Measurements from ENCODE around the gene SLC6A1. TPM values are rescaled to one million over a fixed set of nuclear protein-coding genes. Genes with fewer than 3 reads are reported as not detected.
A peak's percentile ranks its signal among the peaks of the same experiment; 100 is the strongest.

The SLC6A1 gene
- total and polyA plus RNA-seq, 4 donors, result 0.87 to 4.5 (median 1.3) TPM

DNA sequence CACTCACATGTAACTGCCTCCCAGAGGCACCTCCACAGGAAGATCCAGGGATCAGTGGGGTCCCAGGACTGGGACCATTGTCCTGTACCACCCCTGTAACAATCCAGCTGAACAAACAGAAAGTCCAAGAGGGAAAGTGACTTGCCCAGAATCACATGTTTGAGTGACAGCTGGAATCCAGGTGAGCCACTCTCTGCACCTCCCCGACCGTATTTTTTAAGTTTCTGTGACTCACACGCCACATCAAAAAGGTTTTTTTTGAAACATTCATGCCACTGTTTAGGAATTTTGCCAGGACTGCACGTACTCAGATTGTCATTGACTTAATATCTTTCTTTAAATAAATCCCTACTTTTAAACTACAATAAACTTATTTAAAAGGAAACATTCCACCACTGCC, 9.8 kb upstream of the SLC6A1 start:
- peak; percentile 49 for ATAC-seq (ENCODE audit: insufficient read depth, low FRiP score)
- H3K27ac ChIP-seq (ENCODE audit: low read depth in 1 of 2, low read length in 1 of 2), result no peak overlapping the region

DNA sequence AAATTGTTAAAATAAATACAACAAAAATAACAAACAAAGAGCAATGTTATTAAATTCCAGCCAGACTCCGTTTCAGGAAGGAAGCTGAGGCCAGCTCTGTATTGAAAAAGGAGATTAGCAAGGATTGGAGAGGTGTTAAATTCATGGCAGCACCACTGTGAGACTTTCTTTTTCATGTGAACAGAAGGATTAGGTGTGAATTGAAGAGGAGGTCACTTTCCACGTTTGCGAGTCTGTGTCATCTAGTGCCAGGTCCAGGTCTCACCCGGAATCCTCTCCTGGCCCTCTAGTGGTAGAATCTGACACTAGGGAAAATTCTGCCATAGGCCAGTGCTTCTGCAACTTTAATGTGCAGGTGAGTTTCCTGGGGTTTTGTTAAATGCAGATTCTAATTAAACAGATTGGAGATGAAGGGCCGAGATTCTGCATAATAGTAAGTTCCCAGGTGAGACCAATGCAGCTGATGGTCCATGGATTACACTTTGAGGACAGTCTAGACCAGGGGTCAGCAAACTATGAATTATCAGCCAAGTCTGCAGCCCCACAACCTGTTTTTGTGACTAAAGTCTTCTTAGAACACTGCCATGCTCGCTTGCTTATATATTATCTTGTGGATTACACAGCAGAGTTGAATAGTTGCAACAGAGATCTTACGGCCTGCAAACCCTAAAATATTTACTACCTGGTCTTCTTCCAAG, 9.2 kb upstream of the SLC6A1 start:
- peak; percentile 26 for TF ChIP-seq CTCF (IDR thresholded peaks at IDR 0.05; ENCODE audit: control extremely low read depth, extremely low read depth)
- peak in 2 of 3 donors; percentile 35 to 55 for DNase-seq
- Histone ChIP-seq H3K27ac (ENCODE audit: low read depth in 1 of 2, low read length in 1 of 2) (no peak overlapping the region), H3K4me3 (no peak overlapping the region), H3K4me1 (ENCODE audit: control insufficient read depth in 5 of 5, insufficient read depth in 5 of 5, low read length in 5 of 5) (peaks cover 0 to 6% (median 5%) of the 10 kb centered on the region in 5 donors), H3K27me3 (ENCODE audit: control insufficient read depth in 3 of 3, insufficient read depth in 3 of 3, low read length in 2 of 3) (peaks cover 0 to 25% (median 9%) of the 10 kb centered on the region in 3 donors), H3K36me3 (ENCODE audit: control insufficient read depth in 4 of 4, insufficient read depth in 4 of 4, low read length in 4 of 4) (no peaks in the 10 kb centered on the region), H3K9ac (ENCODE audit: insufficient read depth in 1 of 2, low read length in 2 of 2) (no peak overlapping the region), H3K9me3 (ENCODE audit: control insufficient read depth in 4 of 4, insufficient read depth in 3 of 4, low read length in 3 of 4) (no peaks in the 10 kb centered on the region)
- WGBS, 2 donors, result 24 to 25% methylated on average over 7 of the region's 7 CpGs
- ATAC-seq (ENCODE audit: insufficient read depth, low FRiP score), result no peak

More for the DNA sequence above, 9.8 kb upstream of the SLC6A1 start:
- H3K9ac ChIP-seq (ENCODE audit: insufficient read depth in 1 of 2, low read length in 2 of 2), result no peak overlapping the region
- H3K27me3 ChIP-seq (ENCODE audit: control insufficient read depth in 3 of 3, insufficient read depth in 3 of 3, low read length in 2 of 3), result peaks cover 0 to 21% (median 9%) of the 10 kb centered on the region in 3 donors
- no peak overlapping the region for H3K4me3 ChIP-seq
- DNase-seq, result peak in 2 of 3 donors; percentile 24 to 42
- H3K36me3 ChIP-seq (ENCODE audit: control insufficient read depth in 4 of 4, insufficient read depth in 4 of 4, low read length in 4 of 4), result no peaks in the 10 kb centered on the region
- peaks cover 0 to 6% (median 5%) of the 10 kb centered on the region in 5 donors for H3K4me1 ChIP-seq (ENCODE audit: control insufficient read depth in 5 of 5, insufficient read depth in 5 of 5, low read length in 5 of 5)
- no peak for TF ChIP-seq CTCF (IDR thresholded peaks at IDR 0.05; ENCODE audit: control extremely low read depth, extremely low read depth)
- no peaks in the 10 kb centered on the region for H3K9me3 ChIP-seq (ENCODE audit: control insufficient read depth in 4 of 4, insufficient read depth in 3 of 4, low read length in 3 of 4)
- WGBS, 2 donors, result 6 to 19% methylated on average over 4 of the region's 4 CpGs

DNA sequence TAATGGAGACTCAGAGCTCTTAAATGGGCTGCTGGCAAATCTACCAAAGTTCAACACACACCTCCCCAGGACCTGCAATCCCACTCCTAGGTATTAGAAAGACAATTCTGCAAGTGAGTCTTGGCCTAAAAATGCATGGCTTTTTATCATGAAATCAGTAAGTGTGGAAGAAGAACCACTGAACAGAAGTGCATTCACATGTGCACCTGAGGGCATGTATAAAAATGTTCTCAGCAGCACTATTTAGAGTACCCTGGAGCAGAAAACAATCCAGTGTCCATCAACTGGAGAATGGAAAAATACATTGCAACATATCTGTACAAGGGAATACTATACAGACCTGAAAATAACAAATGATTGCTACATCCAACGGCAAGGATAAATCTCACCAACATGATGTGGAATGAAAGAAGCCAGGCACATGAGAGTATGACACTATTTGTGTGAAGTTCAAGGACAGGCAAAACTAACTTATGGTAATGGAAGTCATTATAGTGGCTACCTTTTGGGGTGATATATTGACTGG, 8.1 kb upstream of the SLC6A1 start:
- no peak overlapping the region for H3K4me3 ChIP-seq
- ATAC-seq (ENCODE audit: insufficient read depth, low FRiP score) (no peak), DNase-seq (no peak)
- H3K9me3 ChIP-seq (ENCODE audit: control insufficient read depth in 4 of 4, insufficient read depth in 3 of 4, low read length in 3 of 4), result no peaks in the 10 kb centered on the region
- TF ChIP-seq CTCF (IDR thresholded peaks at IDR 0.05; ENCODE audit: control extremely low read depth, extremely low read depth), result no peak
- H3K36me3 ChIP-seq (ENCODE audit: control insufficient read depth in 4 of 4, insufficient read depth in 4 of 4, low read length in 4 of 4), result no peaks in the 10 kb centered on the region
- H3K4me1 ChIP-seq (ENCODE audit: control insufficient read depth in 5 of 5, insufficient read depth in 5 of 5, low read length in 5 of 5), result peaks cover 0 to 6% (median 5%) of the 10 kb centered on the region in 5 donors
- 92 to 96% methylated on average over 1 of the region's 1 CpG for WGBS, 2 donors
- peaks cover 0 to 34% (median 9%) of the 10 kb centered on the region in 3 donors for H3K27me3 ChIP-seq (ENCODE audit: control insufficient read depth in 3 of 3, insufficient read depth in 3 of 3, low read length in 2 of 3)
- H3K27ac ChIP-seq (ENCODE audit: low read depth in 1 of 2, low read length in 1 of 2), result no peak overlapping the region
- no peak overlapping the region for H3K9ac ChIP-seq (ENCODE audit: insufficient read depth in 1 of 2, low read length in 2 of 2)

All from lung (tissue), 12 donors.